ENCODE results near the gene UBE3D.

UBE3D gene

GRCh38 chr6:82878812-82879211 is 186.8 kb downstream of the UBE3D start:
- Histone ChIP-seq H3K27me3 (ENCODE audit: insufficient read depth, low read length) (no peaks in the 10 kb centered on the region), H3K79me2 (ENCODE audit: insufficient read depth, low read length) (no peaks in the 10 kb centered on the region), H3K4me3 (ENCODE audit: low read depth, low read length, poor library complexity, severe bottlenecking) (no peak overlapping the region), H3K27ac (ENCODE audit: low read depth, low read length, poor library complexity, severe bottlenecking) (no peak overlapping the region), H3K4me1 (ENCODE audit: insufficient read depth, low read length, severe bottlenecking) (no peaks in the 10 kb centered on the region), H3K9me3 (ENCODE audit: low read length) (no peaks in the 10 kb centered on the region), H3K9me2 (ENCODE audit: low read depth, low read length) (no peaks in the 10 kb centered on the region), H3K36me3 (ENCODE audit: insufficient read depth, low read length) (no peaks in the 10 kb centered on the region), H3K4me2 (ENCODE audit: low read length) (no peak overlapping the region), H2AFZ (ENCODE audit: low read length) (no peak overlapping the region), H4K20me1 (ENCODE audit: insufficient read depth, low read length) (no peaks in the 10 kb centered on the region), H3K9ac (ENCODE audit: low read length) (no peak overlapping the region), H3F3A (ENCODE audit: insufficient read depth, low read length) (no peaks in the 10 kb centered on the region)
- TF ChIP-seq CTCF (IDR thresholded peaks at IDR 0.05; ENCODE audit: low read length) (no peak), EZH2 (IDR thresholded peaks at IDR 0.05; ENCODE audit: borderline replicate concordance, low read length) (no peak)

GRCh38 chr6:82877213-82878195 is 188.1 kb downstream of the UBE3D start:
- no peaks in the 10 kb centered on the region for H4K20me1 ChIP-seq (ENCODE audit: insufficient read depth, low read length)
- no peaks in the 10 kb centered on the region for H3K36me3 ChIP-seq (ENCODE audit: insufficient read depth, low read length)
- no peaks in the 10 kb centered on the region for H3K9me2 ChIP-seq (ENCODE audit: low read depth, low read length)
- TF ChIP-seq CTCF (IDR thresholded peaks at IDR 0.05; ENCODE audit: low read length) = no peak
- TF ChIP-seq EZH2 (IDR thresholded peaks at IDR 0.05; ENCODE audit: borderline replicate concordance, low read length) = no peak
- no peaks in the 10 kb centered on the region for H3K79me2 ChIP-seq (ENCODE audit: insufficient read depth, low read length)
- no peak overlapping the region for H2AFZ ChIP-seq (ENCODE audit: low read length)
- H3K4me2 ChIP-seq (ENCODE audit: low read length) = no peak overlapping the region
- no peak overlapping the region for H3K4me3 ChIP-seq (ENCODE audit: low read depth, low read length, poor library complexity, severe bottlenecking)
- H3K27ac ChIP-seq (ENCODE audit: low read depth, low read length, poor library complexity, severe bottlenecking) = no peak overlapping the region
- no peaks in the 10 kb centered on the region for H3K9me3 ChIP-seq (ENCODE audit: low read length)
- H3K27me3 ChIP-seq (ENCODE audit: insufficient read depth, low read length) = no peaks in the 10 kb centered on the region
- H3K9ac ChIP-seq (ENCODE audit: low read length) = no peak overlapping the region
- H3K4me1 ChIP-seq (ENCODE audit: insufficient read depth, low read length, severe bottlenecking) = no peaks in the 10 kb centered on the region
- H3F3A ChIP-seq (ENCODE audit: insufficient read depth, low read length) = no peaks in the 10 kb centered on the region

- Histone ChIP-seq H2AFZ (ENCODE audit: low read length) (no peak overlapping the region), H3K4me1 (ENCODE audit: insufficient read depth, low read length, severe bottlenecking) (no peaks in the 10 kb centered on the region), H3K9ac (ENCODE audit: low read length) (no peak overlapping the region), H3K9me3 (ENCODE audit: low read length) (no peaks in the 10 kb centered on the region), H3K27me3 (ENCODE audit: insufficient read depth, low read length) (no peaks in the 10 kb centered on the region), H3K4me2 (ENCODE audit: low read length) (no peak overlapping the region), H3K4me3 (ENCODE audit: low read depth, low read length, poor library complexity, severe bottlenecking) (no peak overlapping the region), H3F3A (ENCODE audit: insufficient read depth, low read length) (no peaks in the 10 kb centered on the region), H3K9me2 (ENCODE audit: low read depth, low read length) (no peaks in the 10 kb centered on the region), H3K27ac (ENCODE audit: low read depth, low read length, poor library complexity, severe bottlenecking) (no peak overlapping the region), H3K36me3 (ENCODE audit: insufficient read depth, low read length) (no peaks in the 10 kb centered on the region), H4K20me1 (ENCODE audit: insufficient read depth, low read length) (no peaks in the 10 kb centered on the region), H3K79me2 (ENCODE audit: insufficient read depth, low read length) (no peaks in the 10 kb centered on the region)
- TF ChIP-seq EZH2 (IDR thresholded peaks at IDR 0.05; ENCODE audit: borderline replicate concordance, low read length) (no peak), CTCF (IDR thresholded peaks at IDR 0.05; ENCODE audit: low read length) (no peak)
These were observed 190.0 kb downstream of the UBE3D start for GRCh38 chr6:82875573-82876185.
